A673 (cell line): Measurements from ENCODE around the gene POU2F3. TPM values are rescaled to one million over a fixed set of nuclear protein-coding genes. Genes with fewer than 3 reads are reported as not detected.

Source experiments
- BruUV-seq: library from RNA; stranded (reverse); fragments of 400-500 nt; replicated peaks from 2 replicates; lab custom pipeline; 2021; lab: Mats Ljungman, UMichigan
- CTCF ChIA-PET: fragments of 300-600 bp; sonication (Branson Sonifier 250); formaldehyde crosslinking; loops from one replicate; lab custom pipeline; 2022; ENCODE audit warnings: antibody characterized with exemption; lab: Charles Lee
- POLR2A ChIA-PET: fragments of 300-600 bp; sonication (Branson Sonifier 250); formaldehyde crosslinking; loops from one replicate; lab custom pipeline; 2022; ENCODE audit warnings: antibody characterized with exemption; ENCODE audit not compliant: low non-redundant PET; lab: Charles Lee
- DNase-seq: peaks from one replicate; pipeline ENCODE4 v3.0.0-alpha.2; 2015; ENCODE audit warnings: low spot score
- H3K27ac ChIP-seq: fragments of 200-600 bp; sonication (generic); 2 replicates; pipeline ENCODE4 v1.5.1; 2016; ENCODE audit warnings: mixed run types, low read depth, mild to moderate bottlenecking, mixed read lengths, antibody characterized with exemption, low read length; ENCODE audit not compliant: poor library complexity, severe bottlenecking
- H3K27me3 ChIP-seq: fragments of 200-600 bp; sonication (generic); replicated peaks from 2 replicates; pipeline ENCODE4 v1.6.1; 2017; ENCODE audit warnings: mixed run types, low read depth, mild to moderate bottlenecking, mixed read lengths, antibody characterized with exemption, low read length; ENCODE audit not compliant: insufficient read depth, poor library complexity
- H3K36me3 ChIP-seq: fragments of 200-600 bp; sonication (generic); 2 replicates; pipeline ENCODE4 v1.6.1; 2016; ENCODE audit warnings: mixed run types, mild to moderate bottlenecking, mixed read lengths, antibody characterized with exemption, low read length; ENCODE audit not compliant: insufficient read depth, poor library complexity, severe bottlenecking
- H3K4me1 ChIP-seq: fragments of 200-600 bp; sonication (generic); 2 replicates; pipeline ENCODE4 v1.6.1; 2017; ENCODE audit warnings: mixed run types, mild to moderate bottlenecking, mixed read lengths, antibody characterized with exemption, low read length; ENCODE audit not compliant: insufficient read depth, poor library complexity, severe bottlenecking
- H3K4me3 ChIP-seq: fragments of 200-600 bp; sonication (generic); 2 replicates; pipeline ENCODE4 v1.5.1; 2016; ENCODE audit warnings: low read depth, mixed run types, mild to moderate bottlenecking, mixed read lengths, low read length; ENCODE audit not compliant: poor library complexity, severe bottlenecking
- H3K9me3 ChIP-seq: fragments of 200-600 bp; sonication (generic); 2 replicates; pipeline ENCODE4 v1.6.1; 2016; ENCODE audit warnings: mixed run types, low read depth, mild to moderate bottlenecking, mixed read lengths, antibody characterized with exemption, low read length; ENCODE audit not compliant: poor library complexity, severe bottlenecking
- CTCF ChIP-seq: fragments of 300-800, 200-600 bp; sonication (generic); conservative IDR thresholded peaks from 2 replicates; pipeline ENCODE4 v1.5.1; 2017; ENCODE audit warnings: low read depth, mild to moderate bottlenecking, antibody characterized with exemption, low read length, moderate library complexity, mixed read lengths
- EZH2 ChIP-seq: fragments of 200-600 bp; sonication (generic); IDR thresholded peaks from 2 replicates; pipeline ENCODE4 v1.6.1; 2017; ENCODE audit warnings: borderline replicate concordance, low read depth, mild to moderate bottlenecking, mixed read lengths, antibody characterized with exemption, low read length; ENCODE audit not compliant: poor library complexity, severe bottlenecking
- intact Hi-C: fragments of 100-400 bp; cut with micrococcal nuclease; formaldehyde crosslinking; loops from one replicate; pipeline ENCODE4 v1.10.0; 2022; ENCODE audit not compliant: unreplicated experiment
- total RNA-seq: library from RNA; stranded (reverse); gene quantifications from 2 replicates; pipeline ENCODE4 v1.2.3, GENCODE V29; 2021

The POU2F3 gene
- total RNA-seq, 1 experiment from 2014 or later, result not detected

DNA sequence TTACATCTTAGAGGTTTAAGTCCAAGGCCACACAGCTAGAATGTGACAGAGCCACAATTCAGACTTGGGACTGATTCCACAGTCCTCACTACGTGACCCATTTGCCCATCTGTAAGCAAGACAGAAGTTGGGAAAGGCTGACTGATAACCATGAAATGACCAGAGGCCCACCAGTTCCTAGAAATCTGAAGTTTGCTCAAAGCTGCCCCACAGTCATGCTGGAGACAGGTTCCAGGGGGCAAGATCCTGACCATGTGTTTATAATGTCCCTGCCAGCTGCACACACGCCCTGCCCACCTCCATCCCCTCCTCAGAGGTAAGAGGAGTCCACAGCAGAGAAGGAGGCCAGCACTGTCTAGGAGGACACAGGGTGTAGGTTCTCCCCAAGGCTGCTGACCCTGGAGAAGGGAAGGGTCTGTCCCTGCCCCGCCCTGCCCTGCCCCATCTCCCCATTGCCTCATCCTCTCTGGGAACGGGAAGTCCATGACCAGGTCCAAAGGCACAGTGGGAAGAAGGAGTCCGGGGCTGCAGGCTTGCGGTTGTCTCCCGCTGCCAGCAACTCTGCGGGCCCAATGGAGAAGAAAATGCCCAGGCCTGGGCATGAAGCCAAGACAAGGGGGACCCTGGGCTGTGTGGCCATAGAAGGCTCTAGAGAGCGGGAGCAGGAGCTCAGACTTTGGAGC lies 41.0 kb upstream of the POU2F3 start:
- ChIA-PET CTCF (no interaction called here), POLR2A (no interaction called here)
- peaks cover 17% of the 10 kb centered on the region for H3K4me1 ChIP-seq
- no peaks in the 10 kb centered on the region for H3K9me3 ChIP-seq
- H3K27me3 ChIP-seq, result no peaks in the 10 kb centered on the region
- no peak for TF ChIP-seq EZH2
- no peak for TF ChIP-seq CTCF
- no peaks in the 10 kb centered on the region for H3K36me3 ChIP-seq
- no peak for DNase-seq
- intact Hi-C loops, result no loop called here
- no peak overlapping the region for H3K27ac ChIP-seq
- H3K4me3 ChIP-seq, result no peak overlapping the region
- no TSS peak for BruUV-seq

DNA sequence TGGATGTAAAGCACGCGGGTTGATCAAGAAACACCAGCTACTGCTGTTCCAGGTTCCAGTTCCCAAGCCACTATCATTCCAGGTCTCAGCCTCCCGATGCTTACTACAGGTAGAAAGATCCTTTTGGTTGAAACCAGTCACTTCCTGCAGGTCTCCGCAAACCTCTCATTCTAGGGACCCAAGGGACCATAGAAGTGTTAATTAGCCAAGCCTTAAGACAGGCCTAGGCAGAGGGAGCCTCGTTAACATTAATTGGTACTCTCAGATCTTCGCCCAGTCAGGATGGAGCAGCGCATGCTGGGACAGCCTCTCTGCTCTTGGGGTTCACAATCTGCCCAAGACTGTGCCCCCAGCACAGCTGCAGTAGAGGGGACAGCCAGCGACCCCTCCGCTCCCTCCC lies 40.3 kb upstream of the POU2F3 start:
- ChIA-PET CTCF (no interaction called here), POLR2A (no interaction called here)
- BruUV-seq, result no TSS peak
- Histone ChIP-seq H3K27ac (no peak overlapping the region), H3K4me3 (no peak overlapping the region), H3K36me3 (no peaks in the 10 kb centered on the region), H3K9me3 (no peaks in the 10 kb centered on the region), H3K4me1 (peaks cover 17% of the 10 kb centered on the region), H3K27me3 (no peaks in the 10 kb centered on the region)
- no peak for DNase-seq
- TF ChIP-seq EZH2, result no peak
- no peak for TF ChIP-seq CTCF
- intact Hi-C loops, result no loop called here

- Histone ChIP-seq H3K27ac (no peak overlapping the region), H3K4me1 (peaks cover 15% of the 10 kb centered on the region), H3K27me3 (no peaks in the 10 kb centered on the region), H3K4me3 (no peak overlapping the region), H3K36me3 (no peaks in the 10 kb centered on the region), H3K9me3 (no peaks in the 10 kb centered on the region)
- BruUV-seq, result no TSS peak
- ChIA-PET CTCF (no interaction called here), POLR2A (no interaction called here)
- TF ChIP-seq EZH2 (no peak), CTCF (no peak)
- no peak for DNase-seq
- intact Hi-C loops, result no loop called here
Measured at GRCh38 chr11:120200677-120201076, 39.3 kb upstream of the POU2F3 start.
